GM12891 (cell line): Measurements from ENCODE around the gene SCUBE1.

Source experiments
- DNase-seq: peaks from one replicate; pipeline ENCODE4 v3.0.0; 2011; ENCODE audit warnings: low spot score; ENCODE audit not compliant: insufficient read length
- FAIRE-seq: peaks from 2 replicates; lab custom pipeline; 2011; peaks lifted over from hg19 to GRCh38; lab: Jason Lieb, UNC
- PAX5 ChIP-seq: IDR thresholded peaks from 2 replicates; pipeline ENCODE4 v1.6.1; 2011; ENCODE audit warnings: low read length, moderate library complexity, mild to moderate bottlenecking; ENCODE audit not compliant: insufficient read depth, severe bottlenecking
- POLR2A ChIP-seq: IDR thresholded peaks from 2 replicates; pipeline ENCODE4 v1.6.1; 2011; ENCODE audit warnings: low read depth, low read length, control low read depth
- POLR2AphosphoS5 ChIP-seq: IDR thresholded peaks from 2 replicates; pipeline ENCODE4 v1.6.1; 2011; ENCODE audit warnings: low read depth, low read length, control low read depth
- POU2F2 ChIP-seq: IDR thresholded peaks from 2 replicates; pipeline ENCODE4 v1.6.1; 2011; ENCODE audit warnings: low read depth, mild to moderate bottlenecking, control low read depth, low read length, moderate library complexity
- SPI1 ChIP-seq: IDR thresholded peaks from 2 replicates; pipeline ENCODE4 v1.6.1; 2011; ENCODE audit warnings: low read depth, low read length, control low read depth
- TAF1 ChIP-seq: IDR thresholded peaks from 2 replicates; pipeline ENCODE4 v1.6.1; 2011; ENCODE audit warnings: low read depth, low read length, control low read depth

The SCUBE1 gene

DNA sequence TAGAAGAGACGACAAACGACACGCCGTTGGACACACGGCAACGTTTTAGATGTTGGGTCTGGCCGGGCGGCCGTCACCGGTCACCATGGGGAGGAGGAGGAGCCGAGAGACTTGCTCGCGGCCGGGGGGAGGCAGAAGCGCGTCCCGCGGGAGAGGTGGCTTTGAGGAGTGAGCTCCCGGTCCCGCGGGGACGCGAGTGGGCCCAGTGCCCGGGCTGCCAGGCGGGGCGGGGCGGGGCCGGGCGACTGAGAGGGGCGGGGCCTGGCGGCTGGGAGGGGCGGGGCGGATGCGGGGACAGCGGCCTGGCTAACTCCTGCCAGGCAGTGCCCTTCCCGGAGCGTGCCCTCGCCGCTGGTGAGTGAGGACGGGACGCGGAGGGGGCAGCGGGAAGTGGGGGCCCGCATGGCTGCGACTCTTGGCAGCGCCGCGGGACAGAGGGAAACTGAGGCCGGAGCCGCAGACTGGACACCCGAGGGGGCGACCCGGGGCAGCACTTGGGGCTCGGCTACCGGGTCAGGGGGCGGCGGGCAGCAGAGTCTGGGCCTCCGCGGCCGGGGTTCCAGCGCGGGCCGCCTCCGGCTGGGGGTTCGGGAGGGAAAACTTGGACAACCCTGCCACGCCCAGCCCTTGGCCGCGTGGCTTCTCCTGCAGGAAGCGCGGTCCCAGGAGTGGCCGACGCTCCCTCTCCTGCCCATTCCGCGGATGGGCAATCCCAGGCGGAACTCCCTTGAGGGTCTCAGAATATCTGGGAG lies 191.7 kb downstream of the SCUBE1 start, which contains the start of gene TSPO:
TSPO (plus strand) TSS at position 309 of the 752 bp plus-strand sequence. CDS start 7,680 bp downstream, outside the sequence.
- no peak for TF ChIP-seq POLR2AphosphoS5
- TF ChIP-seq TAF1: no peak
- TF ChIP-seq POU2F2: no peak
- no peak for TF ChIP-seq PAX5
- TF ChIP-seq SPI1: no peak
- TF ChIP-seq POLR2A: no peak
- DNase-seq (no peak), FAIRE-seq (peak; percentile 71)

DNA sequence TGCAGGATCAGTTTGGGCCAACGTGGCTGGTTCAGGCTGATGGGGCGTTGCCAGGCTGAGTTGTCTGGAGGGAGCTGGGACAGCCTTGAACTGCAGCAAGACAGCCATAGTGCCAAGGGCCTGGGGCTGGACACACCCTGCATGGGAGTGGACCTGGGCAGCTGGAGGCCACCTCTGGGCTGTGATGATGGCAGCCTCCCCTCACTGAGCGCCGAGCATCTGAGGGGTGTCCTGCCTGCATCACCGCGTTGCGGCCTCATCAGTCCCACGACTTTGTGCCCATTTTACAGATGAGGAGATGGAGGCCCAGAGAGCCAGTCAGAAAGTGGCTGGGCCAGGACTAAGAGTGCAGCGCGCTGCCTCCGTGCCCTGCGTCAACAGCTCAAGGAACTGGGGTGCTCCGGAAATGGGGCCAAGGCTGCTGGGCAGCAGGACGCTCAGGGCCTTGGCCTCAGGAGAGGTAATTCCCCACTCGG lies 192.4 kb downstream of the SCUBE1 start:
- DNase-seq: no peak
- FAIRE-seq: no peak
- no peak for TF ChIP-seq POLR2A

DNA sequence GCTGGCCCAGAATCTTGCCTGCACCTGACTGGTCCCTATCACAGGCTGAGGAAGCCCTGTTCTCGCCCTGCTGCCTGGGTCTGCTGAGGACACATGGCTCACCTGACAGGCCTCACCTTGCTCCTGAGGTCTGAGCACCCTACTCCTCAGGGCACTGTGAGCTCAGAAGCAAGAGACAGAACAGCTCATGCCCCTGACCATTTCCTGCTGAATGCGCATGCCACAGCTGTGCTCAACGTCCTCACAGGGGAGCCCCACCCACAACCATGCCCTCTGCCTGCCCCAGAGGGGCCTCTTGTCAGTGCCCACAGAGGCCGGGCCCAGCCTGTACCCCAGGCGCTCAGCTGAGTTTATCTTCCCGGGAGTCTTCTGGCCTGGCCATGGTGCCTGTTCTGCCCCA lies 194.6 kb downstream of the SCUBE1 start:
- DNase-seq (no peak), FAIRE-seq (peak; percentile 62)
- TF ChIP-seq SPI1: no peak
- no peak for TF ChIP-seq POLR2A
- TF ChIP-seq POU2F2: no peak

DNA sequence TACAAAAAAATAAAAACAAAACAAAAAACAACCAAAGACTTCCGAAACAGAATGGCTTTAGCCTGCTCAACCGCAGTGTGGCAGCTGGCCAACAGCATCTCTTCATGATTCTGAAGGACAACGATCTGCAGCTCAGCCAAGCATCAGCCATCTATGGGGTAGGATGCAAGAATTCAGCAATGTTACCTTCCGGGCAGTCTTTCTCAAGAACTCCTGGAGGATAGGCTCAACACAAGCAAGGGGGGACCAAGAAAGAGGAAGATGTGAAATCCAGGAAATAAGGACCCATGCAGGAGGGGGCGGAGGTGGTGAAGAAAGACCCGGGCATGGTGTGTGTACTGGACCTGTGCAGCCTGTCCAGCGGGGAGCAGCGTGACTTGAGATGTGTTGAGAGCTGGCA lies 195.4 kb downstream of the SCUBE1 start:
- TF ChIP-seq SPI1: no peak
- no peak for TF ChIP-seq POU2F2
- no peak for TF ChIP-seq POLR2AphosphoS5
- TF ChIP-seq PAX5: no peak
- no peak for TF ChIP-seq TAF1
- no peak for TF ChIP-seq POLR2A
- peak; percentile 91 for FAIRE-seq
- DNase-seq: no peak
